Esophagus muscularis mucosa (tissue), 4 donors: ENCODE results near the gene PCBP3. TPM values are rescaled to one million over a fixed set of nuclear protein-coding genes. Genes with fewer than 3 reads are reported as not detected.
A peak's percentile ranks its signal among the peaks of the same experiment; 100 is the strongest.

Experiments used
- DNase-seq: peaks from one replicate; pipeline ENCODE4 v3.0.0-alpha.2; 2017; ENCODE audit errors: extremely low spot score
- H3K27ac ChIP-seq, 4 donors: fragments of 200-600 bp; sonication (generic); replicated peaks in 1 of 4; 1 replicate in 3 of 4; 2 replicates in 1 of 4; pipeline ENCODE4 v1.5.1; 2016 to 2019; ENCODE audit warnings: mild to moderate bottlenecking in 1 of 4
- H3K27me3 ChIP-seq, 4 donors: fragments of 200-600 bp; sonication (generic); one replicate each; pipeline versions ENCODE4 v1.5.1 to v1.6.0; 2016 to 2019
- H3K36me3 ChIP-seq, 4 donors: fragments of 200-600 bp; sonication (generic); one replicate each; pipeline ENCODE4 v1.5.1; 2016 to 2019
- H3K4me1 ChIP-seq, 4 donors: fragments of 200-600 bp; sonication (generic); one replicate each; pipeline ENCODE4 v1.5.1; 2016 to 2019
- H3K4me3 ChIP-seq, 4 donors: fragments of 200-600 bp; sonication (generic); 1 replicate in 2 of 4; 2 replicates in 2 of 4; pipeline ENCODE4 v1.5.1; 2016 to 2019; ENCODE audit warnings: mild to moderate bottlenecking in 4 of 4, moderate library complexity in 1 of 4
- H3K9me3 ChIP-seq, 4 donors: fragments of 200-600 bp; sonication (generic); 1 replicate in 3 of 4; 2 replicates in 1 of 4; pipeline ENCODE4 v1.5.1; 2016 to 2019
- EP300 ChIP-seq: sonication (generic); formaldehyde crosslinking; IDR thresholded peaks from one replicate; pipeline ENCODE4 v1.6.1; 2017; ENCODE audit warnings: antibody characterized with exemption
- POLR2A ChIP-seq: fragments of 450-650 bp; IDR thresholded peaks from one replicate; pipeline ENCODE4 v1.6.1; 2017; ENCODE audit warnings: antibody characterized with exemption, moderate library complexity, mild to moderate bottlenecking, low read depth
- POLR2AphosphoS5 ChIP-seq, 2 donors: sonication (generic); formaldehyde crosslinking; IDR thresholded peaks; one replicate each; pipeline ENCODE4 v1.6.1; 2017; ENCODE audit warnings: antibody characterized with exemption in 2 of 2
- whole genome bisulfite sequencing: methylation state at CpG from one replicate; pipeline ENCODE4 v1.1.5; 2018; 5-methylcytosine and 5-hydroxymethylcytosine counted together
- intact Hi-C: fragments of 100-400 bp; cut with DNase I; formaldehyde crosslinking; loops from one replicate; pipeline ENCODE4 v1.15.1; 2023
- total RNA-seq, 4 donors: library from RNA; depleted of rRNA; stranded (reverse); fragments of >200 nt; gene quantifications; one replicate each; pipeline versions ENCODE4 v1.1.0 to v1.2.1, GENCODE V29; 2016
- TF ChIP-seq, protein P1 (sequence below), 3 experiments: fragments of 200-600 bp in 2 of 3; fragments of 450-650 bp in 1 of 3; sonication (generic) in 2 of 3; IDR thresholded peaks; one replicate each; pipeline ENCODE4 v1.5.1; 2017 to 2019; ENCODE audit warnings: antibody characterized with exemption in 3 of 3, mild to moderate bottlenecking in 2 of 3, moderate library complexity in 1 of 3

The PCBP3 gene
- total RNA-seq, 4 donors from 2014 or later, result 7.5 to 9.2 (median 8.1) TPM

DNA sequence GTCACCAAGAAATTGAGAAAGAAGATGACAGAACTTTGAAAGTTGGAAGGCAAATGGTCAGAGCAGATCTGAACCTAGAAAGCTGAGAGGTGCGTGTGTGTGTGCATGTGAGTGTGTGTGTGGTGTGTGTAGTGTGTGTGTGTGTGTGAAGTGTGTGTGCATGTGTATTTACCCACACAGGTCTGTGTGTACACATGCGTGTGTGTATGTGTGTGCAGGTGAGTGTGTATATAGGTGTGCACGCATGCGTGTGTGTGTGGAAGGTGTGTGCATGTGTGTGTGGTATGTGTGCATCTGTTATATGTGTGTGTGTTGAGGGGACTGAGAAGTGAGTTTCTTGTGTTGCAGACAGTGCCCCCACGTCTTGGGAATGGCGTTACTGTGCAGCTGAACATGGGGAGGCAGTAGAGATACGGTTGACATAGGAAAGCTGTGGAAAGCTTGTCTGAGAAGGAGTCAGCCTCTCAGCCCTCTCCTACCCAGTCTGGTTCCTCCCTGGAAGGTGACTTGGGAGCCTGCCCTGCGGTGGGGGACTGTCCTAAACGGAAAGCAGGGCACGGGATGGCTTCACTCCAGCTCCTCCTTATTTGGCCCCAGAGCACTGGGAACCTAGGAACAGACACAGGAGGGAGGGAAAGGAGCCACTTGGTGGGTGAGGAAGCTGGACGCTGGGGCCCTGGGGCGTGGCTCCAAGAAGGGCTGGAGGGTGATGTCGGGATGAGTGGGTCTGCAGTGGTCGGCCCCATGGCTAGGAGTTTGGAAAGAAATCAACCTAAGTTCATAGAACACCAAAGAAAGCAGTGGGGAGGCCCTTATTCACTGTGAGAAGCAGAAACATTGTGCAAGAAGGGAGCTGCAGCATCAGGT, 97.2 kb downstream of the PCBP3 start:
- H3K4me1 ChIP-seq, result no peaks in the 10 kb centered on the region
- no peaks in the 10 kb centered on the region for H3K9me3 ChIP-seq
- TF ChIP-seq POLR2AphosphoS5 (IDR thresholded peaks at IDR 0.05) (no peak), POLR2A (no peak), EP300 (no peak)
- TF ChIP-seq, protein P1, sequence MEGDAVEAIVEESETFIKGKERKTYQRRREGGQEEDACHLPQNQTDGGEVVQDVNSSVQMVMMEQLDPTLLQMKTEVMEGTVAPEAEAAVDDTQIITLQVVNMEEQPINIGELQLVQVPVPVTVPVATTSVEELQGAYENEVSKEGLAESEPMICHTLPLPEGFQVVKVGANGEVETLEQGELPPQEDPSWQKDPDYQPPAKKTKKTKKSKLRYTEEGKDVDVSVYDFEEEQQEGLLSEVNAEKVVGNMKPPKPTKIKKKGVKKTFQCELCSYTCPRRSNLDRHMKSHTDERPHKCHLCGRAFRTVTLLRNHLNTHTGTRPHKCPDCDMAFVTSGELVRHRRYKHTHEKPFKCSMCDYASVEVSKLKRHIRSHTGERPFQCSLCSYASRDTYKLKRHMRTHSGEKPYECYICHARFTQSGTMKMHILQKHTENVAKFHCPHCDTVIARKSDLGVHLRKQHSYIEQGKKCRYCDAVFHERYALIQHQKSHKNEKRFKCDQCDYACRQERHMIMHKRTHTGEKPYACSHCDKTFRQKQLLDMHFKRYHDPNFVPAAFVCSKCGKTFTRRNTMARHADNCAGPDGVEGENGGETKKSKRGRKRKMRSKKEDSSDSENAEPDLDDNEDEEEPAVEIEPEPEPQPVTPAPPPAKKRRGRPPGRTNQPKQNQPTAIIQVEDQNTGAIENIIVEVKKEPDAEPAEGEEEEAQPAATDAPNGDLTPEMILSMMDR (IDR thresholded peaks at IDR 0.05), result no peak
- H3K4me3 ChIP-seq, result no peak overlapping the region
- no peaks in the 10 kb centered on the region for H3K27me3 ChIP-seq
- 72% methylated on average over 14 of the region's 14 CpGs for WGBS
- H3K27ac ChIP-seq, result no peak overlapping the region
- DNase-seq, result no peak
- intact Hi-C loops, result no loop called here
- peaks cover 0 to 9% (median 0%) of the 10 kb centered on the region in 4 donors for H3K36me3 ChIP-seq

DNA sequence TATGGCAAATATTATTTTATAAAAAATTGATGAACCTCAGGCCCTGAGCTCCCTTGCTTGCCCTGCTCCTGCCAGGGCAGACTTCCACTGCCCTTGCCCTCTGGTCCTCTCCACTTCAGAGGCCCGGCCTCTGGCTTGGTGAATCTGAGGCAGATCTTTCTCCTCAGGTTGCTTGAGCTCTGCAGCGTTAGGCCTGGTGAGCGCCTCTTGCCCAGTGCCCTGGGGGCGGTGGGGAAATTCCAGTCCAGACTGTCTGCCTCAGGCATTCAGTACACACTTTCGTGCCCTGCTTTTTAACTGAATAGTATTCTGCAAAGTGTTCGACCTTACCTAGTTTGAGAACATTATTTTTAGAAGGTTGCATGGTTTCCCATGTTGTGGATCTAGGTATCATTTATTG, 98.2 kb downstream of the PCBP3 start:
- Histone ChIP-seq H3K4me3 (no peak overlapping the region), H3K27ac (no peak overlapping the region), H3K4me1 (no peaks in the 10 kb centered on the region), H3K9me3 (no peaks in the 10 kb centered on the region), H3K36me3 (peaks cover 0 to 10% (median 0%) of the 10 kb centered on the region in 4 donors), H3K27me3 (no peaks in the 10 kb centered on the region)
- no peak for DNase-seq
- TF ChIP-seq, protein P1 (IDR thresholded peaks at IDR 0.05), result no peak
- TF ChIP-seq POLR2AphosphoS5 (IDR thresholded peaks at IDR 0.05), result no peak
- TF ChIP-seq EP300, result no peak
- TF ChIP-seq POLR2A, result no peak
- intact Hi-C loops, result no loop called here
- 76% methylated on average over 6 of the region's 6 CpGs for WGBS

DNA sequence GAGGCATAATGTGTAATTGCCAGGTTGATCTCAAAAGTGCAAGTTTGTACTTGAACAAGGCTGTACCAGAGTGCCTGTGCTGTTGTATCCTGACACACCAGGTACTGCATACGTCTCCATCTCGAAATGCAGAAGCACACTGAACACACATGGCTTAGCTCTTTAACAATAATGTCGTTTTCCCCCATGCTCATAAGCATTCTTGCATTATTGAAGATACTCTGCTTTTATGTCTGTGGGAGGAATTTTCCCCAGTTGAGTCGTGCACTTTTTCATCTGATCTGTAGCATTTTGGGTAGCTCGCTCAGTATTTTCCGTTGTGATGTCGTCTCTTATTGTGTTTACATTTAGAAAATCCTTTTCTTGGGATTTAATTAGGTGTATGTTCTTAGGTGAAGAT, 98.7 kb downstream of the PCBP3 start:
- Histone ChIP-seq H3K27ac (no peak overlapping the region), H3K27me3 (no peaks in the 10 kb centered on the region), H3K4me1 (peaks cover 0 to 2% (median under 1%) of the 10 kb centered on the region in 4 donors), H3K4me3 (no peak overlapping the region), H3K9me3 (no peaks in the 10 kb centered on the region), H3K36me3 (peaks cover 0 to 10% (median 0%) of the 10 kb centered on the region in 4 donors)
- WGBS, result 85% methylated on average over 7 of the region's 7 CpGs
- intact Hi-C loops, result no loop called here
- DNase-seq, result peak; percentile 83
- TF ChIP-seq POLR2A (no peak), POLR2AphosphoS5 (IDR thresholded peaks at IDR 0.05) (no peak), EP300 (no peak)
- TF ChIP-seq, protein P1 (IDR thresholded peaks at IDR 0.05), result no peak

DNA sequence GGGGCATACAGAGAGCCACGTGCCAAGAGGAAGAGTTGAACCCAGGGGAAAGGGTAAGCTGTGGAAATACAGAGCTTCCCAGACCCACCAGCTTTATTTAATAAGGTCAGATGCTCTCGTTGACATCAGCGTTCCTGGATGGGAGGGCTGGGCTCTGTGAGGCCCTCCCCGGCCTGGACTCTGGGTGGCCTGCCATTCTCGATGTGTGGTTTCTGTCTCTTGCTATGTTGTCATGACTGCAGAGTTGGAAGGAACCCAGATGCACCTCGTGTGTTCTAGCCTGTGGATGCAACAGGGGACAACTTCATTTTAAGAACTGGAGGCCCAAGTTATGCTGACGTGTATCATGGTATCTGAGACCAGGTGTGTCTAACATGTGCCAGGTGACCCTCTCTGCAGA, 101.7 kb downstream of the PCBP3 start:
- no peaks in the 10 kb centered on the region for H3K9me3 ChIP-seq
- no peak for TF ChIP-seq EP300
- no peak for TF ChIP-seq POLR2AphosphoS5 (IDR thresholded peaks at IDR 0.05)
- no peak for TF ChIP-seq POLR2A
- TF ChIP-seq, protein P1 (IDR thresholded peaks at IDR 0.05), result no peak
- intact Hi-C loops, result no loop called here
- H3K4me1 ChIP-seq, result peaks cover 0 to 14% (median 11%) of the 10 kb centered on the region in 4 donors
- peaks cover 0 to 10% (median 0%) of the 10 kb centered on the region in 4 donors for H3K36me3 ChIP-seq
- H3K4me3 ChIP-seq, result no peak overlapping the region
- DNase-seq, result no peak
- no peak overlapping the region for H3K27ac ChIP-seq
- 62% methylated on average over 7 of the region's 7 CpGs for WGBS
- H3K27me3 ChIP-seq, result no peaks in the 10 kb centered on the region
